NCI-H1694 (cell line): ENCODE measurements around the gene VSIG10.
"Not testable (repeated sequence)": the region's sequence is repeated elsewhere in the genome, so short reads cannot be mapped to it uniquely, and the experiment has no call there.

Source experiments
- DNase-seq: peaks from one replicate; lab custom pipeline; 2025; lab: John Stamatoyannopoulos, UW

Gene VSIG10

DNA sequence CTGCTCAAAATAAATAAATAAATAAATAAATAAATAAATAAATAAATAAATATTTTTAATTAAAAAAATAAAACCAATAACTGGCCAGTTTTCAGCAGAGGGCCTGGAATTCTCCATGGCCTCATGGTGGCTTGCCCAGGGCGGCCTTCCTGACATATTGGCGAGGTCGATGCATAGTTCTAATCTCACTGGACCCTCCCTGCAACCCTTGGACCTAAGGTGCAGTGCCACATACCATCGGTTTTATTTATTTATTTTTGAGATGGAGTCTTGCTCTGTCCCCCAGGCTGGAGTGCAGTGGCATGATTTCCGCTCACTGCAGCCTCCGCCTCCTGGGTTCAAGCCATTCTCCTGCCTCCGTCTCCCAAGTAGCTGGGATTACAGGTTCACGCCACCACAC lies 3.9 kb upstream of the VSIG10 start:
- no peak for DNase-seq

DNA sequence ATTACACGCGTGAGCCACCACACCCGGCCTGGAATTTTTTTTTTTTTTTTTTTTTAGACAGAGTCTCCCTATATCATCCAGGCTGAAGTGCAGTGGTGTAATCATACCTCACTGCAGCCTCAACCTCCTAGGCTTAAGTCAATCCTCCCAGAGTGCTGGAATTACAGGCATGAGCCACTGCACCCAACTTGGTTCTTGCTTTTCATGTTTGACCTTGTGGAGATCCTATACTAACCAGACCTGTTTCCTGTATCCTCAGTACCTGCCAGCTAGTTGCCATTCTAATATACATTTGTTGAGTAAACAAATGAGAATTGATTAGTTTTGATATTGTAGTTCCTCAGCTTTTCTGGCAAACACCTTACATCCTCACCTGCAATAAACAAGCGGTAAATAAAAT lies 3.2 kb upstream of the VSIG10 start:
- no peak for DNase-seq

DNA sequence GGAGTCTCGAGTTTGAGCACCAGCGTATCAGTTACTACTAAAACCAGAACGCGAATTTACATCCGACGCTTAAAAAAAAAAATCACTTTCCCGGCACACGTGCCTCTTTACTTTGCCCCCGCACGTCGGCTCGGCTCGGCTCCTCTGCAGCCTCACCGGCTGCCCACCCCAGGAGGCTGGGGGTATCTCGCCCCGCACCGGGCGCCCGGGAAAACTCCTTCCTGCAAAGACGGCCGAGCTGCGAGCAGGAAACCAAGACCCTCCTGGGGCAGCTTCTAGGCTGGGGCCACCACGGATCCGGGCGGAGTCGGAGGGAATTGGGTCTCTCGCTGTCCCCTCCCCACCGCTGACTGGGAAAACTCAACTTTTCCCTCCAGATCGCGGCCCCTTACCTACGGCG lies 610 bp downstream of the VSIG10 start:
- no peak for DNase-seq

DNA sequence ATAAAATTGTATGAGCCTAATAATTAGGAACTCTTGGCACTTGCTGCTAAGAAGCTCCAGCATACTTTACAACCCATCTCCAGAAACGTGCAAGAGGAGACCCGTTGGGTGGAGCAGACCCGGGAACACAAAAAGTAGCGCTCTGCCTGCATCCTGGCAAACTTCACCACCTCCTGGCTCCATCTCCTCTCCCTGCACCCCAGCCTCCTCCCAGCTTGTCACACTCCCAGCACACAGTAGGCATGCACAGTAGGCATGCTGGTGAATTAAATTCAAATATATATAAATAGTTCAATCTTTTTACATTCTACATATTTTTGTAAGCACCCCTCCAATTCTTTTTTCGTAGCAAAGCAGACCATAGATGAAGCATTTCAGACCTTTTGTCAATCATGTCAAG lies 1.2 kb downstream of the VSIG10 start:
- no peak for DNase-seq

DNA sequence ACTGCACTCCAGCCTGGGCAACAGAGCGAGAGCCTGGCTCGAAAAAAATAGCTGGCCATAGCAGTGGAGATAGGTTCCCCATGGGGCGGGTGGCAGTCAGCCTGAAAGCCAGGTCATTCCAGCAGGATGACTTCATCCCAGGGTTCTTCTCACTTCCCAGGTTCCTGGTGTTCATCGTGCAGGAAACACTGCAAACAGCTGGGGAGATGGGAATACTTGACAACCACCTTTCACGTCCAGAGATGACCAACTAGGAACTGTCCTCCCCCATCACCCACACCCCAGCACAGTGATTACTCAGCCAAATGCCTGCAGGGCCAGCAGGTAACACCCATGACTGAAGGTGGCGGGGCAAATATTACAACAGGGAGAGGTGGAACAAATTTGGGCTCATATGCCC lies 1.7 kb downstream of the VSIG10 start:
- DNase-seq, result no peak

DNA sequence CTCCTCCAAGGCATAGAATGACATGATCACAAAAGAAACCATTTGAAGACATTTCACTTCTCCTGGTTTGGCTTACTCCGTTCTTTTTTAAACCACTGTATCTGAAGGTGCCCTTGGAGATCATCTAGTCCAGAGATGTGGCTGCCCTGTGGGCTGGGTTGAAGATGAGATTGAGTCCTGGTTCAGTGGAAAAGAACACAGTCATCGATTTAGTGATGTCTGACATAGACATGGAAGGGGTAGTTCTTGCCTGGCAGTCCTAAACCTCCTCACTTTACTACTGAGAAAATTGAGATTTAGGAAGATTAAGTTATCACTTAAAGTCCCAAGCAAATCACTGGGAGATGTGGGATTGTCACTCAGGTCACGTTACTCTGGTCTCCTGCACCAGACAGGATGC lies 2.8 kb downstream of the VSIG10 start:
- DNase-seq, result no peak

DNA sequence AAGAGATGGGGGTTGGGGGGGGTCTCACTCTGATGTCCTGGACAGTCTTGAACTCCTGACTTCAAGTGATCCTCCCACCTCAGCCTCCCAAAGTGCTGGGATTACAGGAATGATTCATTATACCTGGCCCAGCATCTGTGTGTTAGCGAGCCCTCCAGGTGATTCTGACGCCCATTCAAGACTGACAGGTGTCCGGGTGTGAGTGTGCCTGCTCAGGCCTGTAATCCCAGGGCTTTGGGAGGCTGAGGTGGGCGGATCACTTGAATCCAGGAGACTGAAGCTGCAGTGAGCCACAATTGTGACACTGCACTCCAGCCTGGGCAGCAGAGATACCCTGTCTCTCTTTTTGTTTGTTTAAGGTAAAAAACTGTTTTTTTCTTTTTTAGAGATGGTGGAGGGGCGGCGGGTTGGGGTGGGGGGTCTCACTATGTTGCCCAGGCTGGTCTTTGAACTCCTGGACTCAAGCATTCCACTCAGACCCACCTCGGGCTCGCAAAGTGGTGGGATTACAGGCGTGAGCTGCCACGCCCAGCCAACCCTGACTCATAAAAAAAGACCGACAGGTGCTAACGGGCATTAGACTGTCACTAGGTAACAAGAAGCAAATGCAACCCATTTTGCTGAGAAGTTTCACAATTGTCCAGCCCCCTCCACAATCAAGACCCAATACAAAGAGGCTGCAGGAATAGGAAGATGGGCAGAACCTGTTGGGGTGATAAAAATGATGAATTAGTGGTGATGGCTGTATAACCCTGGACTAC lies 4.7 kb downstream of the VSIG10 start:
- DNase-seq, result no peak

DNA sequence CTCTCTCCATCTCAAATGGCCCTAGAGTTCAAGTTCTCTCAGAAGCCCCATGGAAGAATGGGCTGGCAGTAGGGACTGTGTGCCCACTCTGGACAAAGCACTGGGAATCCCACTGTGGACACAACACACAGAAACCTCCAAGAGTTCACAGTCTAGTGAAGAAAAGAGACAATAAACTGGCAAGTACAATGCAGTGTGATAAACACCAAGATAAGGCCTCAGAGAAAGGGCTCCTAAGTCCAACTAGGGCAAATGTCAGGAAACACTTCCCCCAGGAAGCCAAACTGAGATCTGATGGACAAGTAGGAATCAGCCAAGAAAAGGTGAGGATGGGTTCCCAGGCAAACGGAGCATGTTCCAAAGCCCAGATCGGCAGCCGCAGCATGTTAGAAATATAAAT lies 5.4 kb downstream of the VSIG10 start:
- no peak for DNase-seq

DNA sequence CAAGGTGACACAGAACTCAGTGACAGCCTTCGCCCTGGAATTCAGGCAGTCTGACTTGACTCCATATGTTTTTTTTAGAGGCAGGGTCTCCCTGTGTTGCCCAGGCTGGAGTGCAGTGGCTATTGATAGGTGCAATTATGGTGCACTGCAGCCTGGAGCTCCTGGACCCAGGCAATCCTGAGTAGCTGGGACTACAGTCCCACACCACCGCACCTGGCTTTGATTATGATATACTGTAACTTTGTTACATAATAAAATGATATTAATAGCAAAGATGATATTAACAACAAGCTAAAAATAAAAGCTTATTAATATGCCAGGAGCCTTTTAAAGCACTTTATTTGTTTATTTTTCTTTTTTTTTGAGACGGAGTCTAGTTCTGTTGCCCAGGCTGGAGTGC lies 9.8 kb downstream of the VSIG10 start:
- no peak for DNase-seq

DNA sequence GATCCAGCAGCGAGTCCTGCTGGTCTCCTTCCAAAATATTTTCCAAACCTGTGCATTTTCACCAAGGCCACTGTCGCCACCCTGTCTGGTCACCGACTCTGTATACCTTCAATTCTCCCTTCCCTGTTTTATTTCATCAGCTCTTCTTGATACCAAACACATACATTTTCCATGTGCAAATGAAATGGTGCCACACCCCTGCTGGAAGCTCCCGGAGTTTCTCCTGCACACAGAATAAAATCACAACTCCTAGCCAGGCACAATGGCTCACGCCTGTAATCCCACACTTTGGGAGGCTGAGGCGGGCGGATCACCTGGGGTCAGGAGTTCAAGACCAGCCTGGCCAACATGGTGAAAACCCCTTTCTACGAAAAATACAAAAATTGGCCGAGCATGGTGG lies 14.0 kb downstream of the VSIG10 start:
- DNase-seq, result no peak

DNA sequence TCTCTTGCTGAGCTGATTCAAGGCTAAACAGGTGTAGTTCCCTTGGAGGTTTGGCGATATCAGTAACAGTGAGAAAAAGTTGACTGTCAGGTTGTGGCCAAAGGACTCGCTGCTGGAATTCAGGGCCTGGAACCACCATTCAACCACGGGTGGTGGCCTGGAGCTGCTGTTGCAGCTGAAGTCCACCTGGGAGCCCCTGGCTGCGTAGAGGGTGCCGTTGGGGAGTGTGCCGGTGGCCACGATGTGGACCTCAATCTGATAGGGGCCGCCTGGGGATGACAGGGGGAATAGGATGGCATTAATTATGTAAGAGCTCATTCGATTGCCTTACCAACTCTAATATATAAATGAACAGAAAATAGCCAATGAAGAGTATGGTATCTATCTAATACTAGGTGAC lies 21.6 kb downstream of the VSIG10 start:
- no peak for DNase-seq

DNA sequence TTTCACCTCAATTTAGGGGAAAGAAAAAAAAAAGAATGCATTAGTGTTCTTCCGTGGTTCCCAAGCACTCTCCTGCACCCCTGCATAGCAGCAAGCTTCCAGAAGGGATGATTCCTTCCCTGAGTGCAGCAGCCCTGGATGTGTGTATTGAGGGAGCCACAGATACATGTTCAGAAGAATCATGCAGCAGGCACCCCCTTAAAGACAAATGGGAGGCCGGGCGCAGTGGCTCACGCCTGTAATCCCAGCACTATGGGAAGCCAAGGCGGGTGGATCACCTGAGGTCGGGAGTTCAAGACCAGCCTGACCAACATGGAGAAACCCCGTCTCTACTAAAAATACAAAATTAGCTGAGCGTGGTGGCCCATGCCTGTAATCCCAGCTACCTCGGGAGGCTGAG lies 22.3 kb downstream of the VSIG10 start:
- DNase-seq, result not testable (repeated sequence)

DNA sequence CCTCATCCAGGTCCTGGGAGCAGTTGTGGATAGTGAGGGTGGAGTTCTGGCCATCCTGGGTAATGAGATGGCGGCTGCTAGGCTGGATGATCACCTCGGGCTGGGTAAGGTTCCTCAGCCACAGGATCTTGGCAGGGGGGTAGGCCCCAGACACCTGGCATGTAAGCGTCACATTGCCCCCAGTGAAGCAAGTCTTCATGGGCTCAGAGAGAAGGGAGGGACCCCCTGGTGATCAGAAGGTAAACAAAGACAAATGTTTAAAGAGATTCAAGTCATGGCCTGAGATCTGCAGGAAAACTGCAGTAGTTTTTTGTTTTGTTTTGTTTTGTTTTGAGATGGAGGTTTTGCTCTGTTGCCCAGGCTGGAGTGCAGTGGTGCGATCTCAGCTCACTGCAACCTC lies 30.0 kb downstream of the VSIG10 start:
- DNase-seq, result no peak

DNA sequence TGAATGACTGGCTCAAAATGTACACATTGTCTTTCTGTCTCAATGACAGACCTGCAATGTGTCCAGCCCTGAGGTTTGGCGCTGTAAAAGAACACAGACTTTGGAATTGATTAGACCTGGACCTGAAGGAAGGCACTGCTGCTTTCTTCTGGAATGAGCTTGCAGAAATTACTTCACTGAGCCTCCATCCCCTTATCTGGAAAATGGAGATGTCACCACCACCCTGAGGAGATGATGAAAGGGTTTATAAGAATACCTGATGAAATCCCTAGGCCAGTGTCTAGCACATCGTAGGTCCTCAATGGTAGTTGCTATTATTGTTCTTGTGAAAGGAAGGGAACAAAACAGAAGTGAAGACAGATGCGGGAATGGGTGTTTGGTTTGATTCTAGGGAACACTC lies 33.2 kb downstream of the VSIG10 start:
- no peak for DNase-seq

DNA sequence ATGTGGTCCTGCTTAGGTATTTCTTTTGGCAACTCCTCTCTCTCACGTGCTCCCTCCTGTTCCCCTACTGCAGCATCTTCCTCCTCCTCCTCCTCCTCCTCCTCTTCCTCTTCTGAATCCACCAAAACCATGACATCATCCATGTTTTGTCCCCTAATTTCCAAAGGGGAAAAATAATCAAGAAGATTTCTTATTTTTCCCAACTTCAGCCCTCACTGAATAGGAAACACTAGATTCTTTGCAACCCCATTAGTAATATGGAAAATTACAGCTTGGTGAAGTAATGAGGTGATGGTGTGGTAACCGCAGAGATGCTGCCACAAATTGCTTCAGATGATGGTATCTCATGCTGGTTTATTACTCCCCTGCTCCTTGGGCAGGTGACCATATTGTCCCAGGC lies 35.4 kb downstream of the VSIG10 start:
- DNase-seq, result no peak

DNA sequence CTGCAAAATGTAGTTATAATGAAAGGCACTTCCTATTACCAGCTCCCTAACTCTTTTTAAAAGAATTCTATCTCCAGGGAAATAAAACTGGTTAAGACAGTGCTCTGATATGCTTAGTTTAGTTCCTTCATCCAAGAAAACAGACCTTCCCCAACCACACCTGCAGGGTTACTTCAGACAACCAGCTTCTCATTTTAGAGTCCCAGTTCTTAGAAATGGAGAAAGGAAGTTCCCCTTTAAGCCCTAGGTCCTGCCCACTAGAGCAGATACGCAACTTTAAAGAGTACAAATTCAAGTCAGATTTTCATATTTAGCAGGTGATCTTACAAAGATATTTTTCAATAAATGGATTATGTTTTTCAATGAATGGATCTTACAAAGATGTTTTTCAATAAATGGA lies 38.4 kb downstream of the VSIG10 start:
- no peak for DNase-seq

DNA sequence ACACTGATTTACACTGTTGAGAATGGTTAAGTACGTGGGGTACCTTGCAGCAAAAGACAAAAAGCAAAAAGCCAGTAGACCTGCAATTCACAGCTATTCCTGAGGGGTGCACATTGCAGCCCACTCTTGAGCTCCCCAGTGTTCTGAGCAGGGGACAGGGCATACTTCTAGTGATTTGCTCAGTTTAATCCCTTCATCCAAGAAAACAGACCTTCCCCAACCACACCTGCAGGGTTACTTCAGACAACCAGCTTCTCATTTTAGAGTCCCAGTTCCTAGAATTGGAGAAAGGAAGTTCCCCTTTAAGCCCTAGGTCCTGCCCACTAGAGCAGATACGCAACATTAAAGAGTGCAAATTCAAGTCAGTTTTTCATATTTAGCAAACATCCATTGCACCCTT lies 39.2 kb downstream of the VSIG10 start:
- no peak for DNase-seq

DNA sequence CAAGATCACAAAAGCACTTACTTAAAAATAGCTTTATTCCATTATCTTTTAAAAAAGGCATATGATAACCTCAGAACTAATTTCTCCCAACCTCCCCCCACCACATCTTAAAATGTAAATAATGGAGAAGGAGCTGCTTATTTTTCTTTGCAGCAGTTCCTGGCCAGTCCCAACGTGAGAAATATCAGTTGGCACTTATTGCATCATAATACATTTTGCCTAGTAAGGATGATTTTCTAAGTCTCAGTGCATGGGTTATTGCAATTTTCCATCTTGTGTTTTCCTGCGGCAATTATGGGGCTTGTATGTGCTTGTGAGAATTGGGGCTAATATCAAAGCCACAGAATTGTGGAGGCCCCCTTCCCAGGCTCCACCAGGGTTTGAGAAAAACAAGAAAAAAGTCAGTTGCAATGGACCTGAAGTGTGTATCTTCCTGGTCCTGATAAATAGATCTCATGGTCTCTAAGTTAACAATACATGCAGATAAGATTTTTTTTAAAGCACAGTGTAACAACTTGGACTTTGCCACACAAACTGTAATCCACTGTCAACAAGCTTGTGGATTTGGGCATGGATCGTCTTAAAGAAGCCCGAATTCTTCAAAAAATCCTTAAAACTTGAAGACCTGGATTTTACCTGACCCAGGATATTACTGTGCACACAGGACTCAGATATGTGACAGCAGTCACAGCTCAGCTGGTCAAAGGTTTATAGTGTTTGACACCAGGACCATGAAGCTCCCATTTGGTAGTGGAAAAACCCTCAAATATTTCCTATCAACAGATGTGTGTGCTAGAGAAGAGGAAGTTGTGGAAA lies 40.0 kb downstream of the VSIG10 start:
- no peak for DNase-seq

DNA sequence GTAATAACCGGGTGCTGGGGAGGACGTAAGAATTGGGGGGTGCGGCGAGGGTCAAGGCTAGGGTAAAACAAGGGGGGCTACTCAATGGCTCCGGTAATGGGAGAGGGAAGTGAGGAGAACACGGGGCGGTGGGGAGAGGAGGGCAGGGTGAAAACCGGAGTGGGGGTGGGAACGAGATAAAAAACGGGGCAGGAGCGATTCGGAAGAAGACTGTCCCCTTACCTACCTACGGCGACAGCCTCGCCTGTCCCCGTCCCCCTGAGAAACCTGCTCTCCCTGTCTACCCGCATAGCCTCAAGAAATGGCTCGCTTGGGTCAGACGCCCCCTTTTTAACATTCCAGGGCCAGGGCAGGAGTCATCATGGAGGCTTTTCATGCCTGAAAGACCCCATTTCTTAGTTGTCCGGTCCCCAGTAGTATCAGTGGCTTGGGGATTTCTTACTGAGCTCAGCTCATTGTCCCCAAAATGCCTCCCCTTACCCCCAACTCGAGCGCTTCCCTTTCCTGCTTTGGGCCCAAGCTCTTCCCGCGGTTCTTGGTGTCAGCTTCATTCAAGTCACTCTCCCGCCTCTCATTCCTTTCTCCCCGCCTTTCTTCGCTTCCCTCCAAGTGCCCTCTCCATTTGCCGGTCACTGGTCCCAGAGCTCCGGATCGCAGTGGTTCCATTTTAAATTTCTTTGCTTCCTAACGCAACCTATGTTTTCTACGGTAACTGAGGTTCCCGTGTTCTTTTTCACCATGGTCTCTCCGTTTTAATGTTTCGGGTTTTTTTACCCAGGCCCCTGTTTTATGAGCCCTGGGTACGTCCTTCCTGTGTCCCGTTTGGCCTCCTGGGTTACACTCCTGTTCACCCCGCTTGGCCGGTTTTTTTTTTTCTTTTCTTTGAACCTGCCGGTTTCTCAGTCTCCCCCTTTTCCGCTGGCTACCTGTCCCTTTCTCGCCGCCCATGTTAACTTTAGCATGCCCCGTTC lies 41.7 kb downstream of the VSIG10 start:
- DNase-seq, result no peak

DNA sequence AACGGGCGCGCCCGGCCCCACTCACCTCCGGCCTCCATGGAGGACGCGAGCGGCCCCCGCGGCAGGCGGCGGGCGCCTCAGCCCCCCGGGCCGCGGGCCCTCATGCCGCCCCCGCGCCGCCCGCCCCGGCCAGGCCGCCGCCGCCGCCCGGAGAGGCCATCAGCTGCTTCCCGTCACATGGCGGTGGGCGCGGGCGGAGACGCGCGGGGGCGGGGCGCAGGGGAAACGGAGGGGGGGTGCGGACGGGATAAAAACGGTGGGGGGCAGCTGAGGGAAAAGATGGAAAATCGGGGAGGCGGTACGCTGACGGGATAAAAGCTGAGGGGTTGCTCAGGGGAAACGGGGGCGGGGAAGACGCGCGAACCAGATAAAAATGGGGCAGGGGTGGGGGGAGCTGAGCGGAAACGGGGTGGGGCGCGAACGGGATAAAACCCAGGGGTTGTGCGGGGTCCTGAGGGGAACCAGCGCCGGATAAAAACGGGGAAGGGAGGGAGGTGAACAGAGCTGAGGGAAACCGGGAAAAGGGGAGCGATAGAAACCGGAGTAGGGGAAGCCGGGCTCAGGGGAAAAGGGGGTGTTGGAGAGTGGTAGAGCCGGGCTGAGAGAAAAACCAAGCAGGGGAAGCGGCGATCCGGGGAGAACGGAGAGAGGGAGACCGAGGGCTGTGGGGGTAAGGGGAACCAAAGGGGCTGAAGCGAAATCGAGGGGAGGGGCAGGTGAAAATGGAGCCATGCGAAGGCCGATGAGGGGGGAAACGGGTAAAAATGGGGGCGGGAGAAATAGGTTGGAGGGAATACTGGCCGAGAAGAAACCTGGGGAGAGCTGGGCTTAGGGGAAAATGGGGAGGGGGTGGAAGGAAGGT lies 42.6 kb downstream of the VSIG10 start, which contains the start of gene WSB2:
Gene WSB2, minus strand, starts transcription at position 169 of the 862 bp plus-strand sequence. Its CDS starts 131 bp downstream, at position 38.
- no peak for DNase-seq

DNA sequence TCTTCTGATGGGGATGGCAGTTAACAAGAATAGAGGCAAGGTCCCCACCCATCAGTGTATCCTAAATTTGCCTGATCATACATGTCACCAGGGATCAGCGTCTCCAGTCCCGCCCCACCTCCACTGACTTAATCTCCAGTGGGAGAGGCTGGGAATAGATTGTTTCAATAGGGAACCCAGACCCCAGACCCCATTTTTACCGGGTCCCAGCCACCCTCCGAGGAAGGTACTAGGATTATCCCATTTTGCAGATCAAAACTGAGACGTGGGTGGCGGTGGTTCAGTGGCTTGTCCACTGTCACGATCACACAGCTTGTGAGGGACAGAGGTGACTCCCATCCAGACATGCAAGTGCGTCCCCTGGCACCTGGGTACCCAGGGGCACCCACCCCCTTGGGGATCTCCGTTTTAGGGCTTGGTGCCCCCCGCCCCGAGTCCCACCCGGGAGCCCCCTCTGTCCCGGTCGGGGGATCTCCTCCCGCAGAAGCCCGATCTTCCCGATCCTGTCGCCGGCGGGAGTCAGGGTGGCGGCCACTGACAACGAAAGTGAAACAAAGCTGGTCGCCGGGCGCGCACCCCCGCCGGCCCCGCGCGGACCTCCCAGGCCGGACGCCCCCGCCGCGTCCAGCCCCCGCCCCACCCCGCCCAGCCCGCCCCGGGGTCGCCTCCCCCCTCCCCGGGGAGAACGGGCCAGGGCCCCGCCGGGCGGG lies 43.4 kb downstream of the VSIG10 start:
- DNase-seq, result no peak
